Trophoblast cell (in vitro differentiated cells and primary cell): ENCODE data around the gene RAMACL.

Source experiments
- DNase-seq, 2 donors: peaks; one replicate each; pipeline ENCODE4 v3.0.0-alpha.2; 2016
- H2AFZ ChIP-seq: 2 replicates; pipeline ENCODE4 v1.6.1; 2013; ENCODE audit warnings: low read length, moderate library complexity, mild to moderate bottlenecking; ENCODE audit not compliant: insufficient read depth, poor library complexity
- H2AK5ac ChIP-seq: 2 replicates; pipeline ENCODE4 v1.6.1; 2013; ENCODE audit warnings: mild to moderate bottlenecking, low read length
- H2BK120ac ChIP-seq: 2 replicates; pipeline ENCODE4 v1.6.1; 2013; ENCODE audit warnings: low read length, mild to moderate bottlenecking, moderate library complexity; ENCODE audit not compliant: insufficient read depth, poor library complexity
- H2BK12ac ChIP-seq: 2 replicates; pipeline ENCODE4 v1.6.1; 2013; ENCODE audit warnings: mild to moderate bottlenecking, low read length, moderate library complexity
- H2BK5ac ChIP-seq: 2 replicates; pipeline ENCODE4 v1.6.1; 2013; ENCODE audit warnings: low read length, low read depth, moderate library complexity, mild to moderate bottlenecking; ENCODE audit not compliant: poor library complexity
- H3K14ac ChIP-seq: 2 replicates; pipeline ENCODE4 v1.6.1; 2013; ENCODE audit warnings: mild to moderate bottlenecking, low read length
- H3K18ac ChIP-seq: 2 replicates; pipeline ENCODE4 v1.6.1; 2013; ENCODE audit warnings: mild to moderate bottlenecking, low read length
- H3K23ac ChIP-seq: 2 replicates; pipeline ENCODE4 v1.6.1; 2013; ENCODE audit warnings: low read length
- H3K27ac ChIP-seq: 2 replicates; pipeline ENCODE4 v1.5.1; 2013; ENCODE audit warnings: low read depth, mild to moderate bottlenecking, inconsistent platforms, low read length, moderate library complexity
- H3K27me3 ChIP-seq: 2 replicates; pipeline ENCODE4 v1.6.1; 2013; ENCODE audit warnings: inconsistent platforms, mild to moderate bottlenecking, low read length, moderate library complexity; ENCODE audit not compliant: insufficient read depth
- H3K36me3 ChIP-seq, 2 experiments: 1 replicate in 1 of 2; 2 replicates in 1 of 2; pipeline ENCODE4 v1.6.1; 2013; ENCODE audit warnings: low read length in 2 of 2, mild to moderate bottlenecking in 2 of 2, moderate library complexity in 1 of 2; ENCODE audit not compliant: insufficient read depth in 2 of 2, control insufficient read depth in 1 of 2
- H3K4ac ChIP-seq: 2 replicates; pipeline ENCODE4 v1.6.1; 2013; ENCODE audit warnings: low read depth, mild to moderate bottlenecking, low read length, moderate library complexity
- H3K4me1 ChIP-seq, 2 experiments: 1 replicate in 1 of 2; 2 replicates in 1 of 2; pipeline ENCODE4 v1.6.1; 2013; ENCODE audit warnings: low read length in 2 of 2, mild to moderate bottlenecking in 2 of 2, moderate library complexity in 1 of 2; ENCODE audit not compliant: insufficient read depth in 2 of 2, control insufficient read depth in 1 of 2
- H3K4me2 ChIP-seq: 2 replicates; pipeline ENCODE4 v1.6.1; 2013; ENCODE audit warnings: inconsistent platforms, mild to moderate bottlenecking, low read length, moderate library complexity
- H3K4me3 ChIP-seq: 2 replicates; pipeline ENCODE4 v1.5.1; 2013; ENCODE audit warnings: mild to moderate bottlenecking, low read depth, low read length, inconsistent platforms
- H3K79me1 ChIP-seq: one replicate; pipeline ENCODE4 v1.6.1; 2013; ENCODE audit warnings: low read length
- H3K79me2 ChIP-seq: 2 replicates; pipeline ENCODE4 v1.6.1; 2013; ENCODE audit warnings: low read length, mild to moderate bottlenecking; ENCODE audit not compliant: control insufficient read depth, insufficient read depth, poor library complexity
- H3K9ac ChIP-seq: 2 replicates; pipeline ENCODE4 v1.6.1; 2013; ENCODE audit warnings: mild to moderate bottlenecking, low read length
- H3K9me3 ChIP-seq: 2 replicates; pipeline ENCODE4 v1.6.1; 2013; ENCODE audit warnings: low read depth, mild to moderate bottlenecking, control low read depth, inconsistent platforms, low read length; ENCODE audit not compliant: insufficient read depth
- H4K12ac ChIP-seq: 2 replicates; pipeline ENCODE4 v1.6.1; 2013; ENCODE audit warnings: low read depth, mild to moderate bottlenecking, low read length, moderate library complexity
- H4K8ac ChIP-seq: 2 replicates; pipeline ENCODE4 v1.6.1; 2013; ENCODE audit warnings: low read depth, mild to moderate bottlenecking, low read length, moderate library complexity
- H4K91ac ChIP-seq: one replicate; pipeline ENCODE4 v1.6.1; 2013; ENCODE audit warnings: low read depth, mild to moderate bottlenecking, low read length, moderate library complexity
- WGBS: extraction: QIAGEN DNeasy Blood & Tissue Kit; methylation state at CpG from one replicate; pipeline ENCODE4 v1.1.7; 2013; ENCODE audit warnings: missing lambda C conversion rate; ENCODE audit not compliant: insufficient read length, insufficient coverage; ENCODE audit errors: extremely low coverage; 5-methylcytosine and 5-hydroxymethylcytosine counted together

The RAMACL gene

DNA sequence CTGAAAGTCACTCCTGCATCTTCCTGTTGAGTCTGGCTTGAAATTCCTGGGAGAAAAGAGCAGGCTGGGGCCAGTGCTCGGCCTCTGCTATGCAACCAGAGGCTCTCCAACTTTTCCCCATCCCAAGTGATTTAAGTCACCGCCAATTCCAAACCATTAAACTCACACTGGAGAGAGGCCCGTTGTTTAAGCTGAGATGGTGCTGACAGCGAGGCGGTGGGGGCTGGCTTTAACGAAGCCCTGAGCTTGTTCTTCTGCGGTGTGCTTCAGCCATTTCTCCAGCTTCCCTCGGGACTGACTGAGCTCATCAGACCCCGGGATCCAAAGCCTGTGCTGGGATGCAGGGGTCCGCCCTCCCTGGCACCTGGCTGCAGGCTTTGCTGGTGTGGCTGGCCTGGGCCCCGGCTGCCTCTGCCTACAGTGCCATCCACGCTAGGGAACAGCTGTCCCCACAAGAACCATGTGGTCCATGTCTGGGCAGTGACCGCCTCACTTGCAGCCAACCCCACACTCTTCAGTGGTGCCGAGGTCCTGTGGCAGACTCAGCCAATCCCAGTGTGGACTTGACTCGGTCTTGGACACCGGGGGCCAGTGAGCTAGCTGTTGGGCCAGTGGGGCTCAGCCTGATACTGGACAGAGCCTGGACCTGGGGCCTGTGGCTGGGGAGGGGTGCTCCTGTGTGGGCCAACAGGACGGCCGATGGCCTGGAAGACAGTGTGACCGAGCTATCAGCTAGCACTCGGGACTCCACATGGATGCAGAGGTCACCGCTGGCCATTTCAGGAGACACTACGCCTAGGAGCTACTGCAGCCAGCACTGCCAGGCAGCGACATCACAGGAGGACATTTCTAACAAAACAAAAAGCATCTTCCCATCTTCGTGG lies 21.2 kb downstream of the RAMACL start:
- Histone ChIP-seq H2AFZ (no peak overlapping the region), H3K9me3 (no peaks in the 10 kb centered on the region)
- WGBS: no CpG with 5 or more reads among the region's 24 CpGs

DNA sequence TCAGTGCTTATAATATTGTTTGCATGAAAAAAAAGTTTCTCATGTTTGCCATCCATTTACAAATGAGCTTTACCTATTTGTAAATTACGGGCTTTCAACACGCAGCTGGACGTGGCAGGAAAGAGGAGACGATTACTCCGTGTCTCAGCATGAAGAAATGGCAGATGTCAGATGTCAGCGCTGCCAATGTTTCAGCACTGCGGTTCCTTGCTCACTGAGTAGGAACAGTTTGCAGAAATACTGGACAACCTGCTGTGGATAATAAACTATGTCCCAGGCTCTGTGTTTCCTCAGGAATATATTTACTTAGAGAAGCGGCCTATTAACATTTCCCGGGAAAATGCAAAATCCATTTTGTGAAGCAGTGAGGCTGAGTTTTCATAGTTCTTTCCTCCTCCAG lies 22.7 kb downstream of the RAMACL start:
- Histone ChIP-seq H2AK5ac (no peak overlapping the region), H4K12ac (no peak overlapping the region), H3K23ac (no peak overlapping the region), H4K8ac (no peak overlapping the region), H2BK120ac (no peak overlapping the region), H3K9me3 (peaks cover 2% of the 10 kb centered on the region), H3K18ac (no peak overlapping the region), H4K91ac (no peak overlapping the region), H3K27me3 (no peaks in the 10 kb centered on the region), H2AFZ (no peak overlapping the region), H3K27ac (no peak overlapping the region), H2BK12ac (no peak overlapping the region), H3K4me3 (no peak overlapping the region), H3K79me1 (no peaks in the 10 kb centered on the region), H3K9ac (no peak overlapping the region), H2BK5ac (no peak overlapping the region), H3K4me1 (peaks cover 0 to 4% of the 10 kb centered on the region in 2 experiments), H3K36me3 (peaks cover 1 to 3% of the 10 kb centered on the region in 2 experiments), H3K4me2 (no peak overlapping the region), H3K79me2 (no peaks in the 10 kb centered on the region), H3K4ac (no peak overlapping the region), H3K14ac (no peak overlapping the region)
- DNase-seq: no peak
- no CpG with 5 or more reads among the region's 9 CpGs for WGBS

More for the DNA sequence above, 21.2 kb downstream of the RAMACL start:
- Histone ChIP-seq H3K18ac (no peak overlapping the region), H3K23ac (no peak overlapping the region), H4K12ac (no peak overlapping the region), H3K27me3 (no peaks in the 10 kb centered on the region), H3K36me3 (peaks cover 0 to 3% of the 10 kb centered on the region in 2 experiments), H3K27ac (no peak overlapping the region), H3K79me2 (no peaks in the 10 kb centered on the region), H4K91ac (no peak overlapping the region), H3K4me2 (no peak overlapping the region), H2AK5ac (no peak overlapping the region), H4K8ac (no peak overlapping the region), H3K79me1 (no peaks in the 10 kb centered on the region), H3K4me1 (peaks cover 0 to 4% of the 10 kb centered on the region in 2 experiments), H3K9ac (no peak overlapping the region), H2BK12ac (no peak overlapping the region), H3K4me3 (no peak overlapping the region), H2BK120ac (no peak overlapping the region), H3K14ac (no peak overlapping the region), H3K4ac (no peak overlapping the region), H2BK5ac (no peak overlapping the region)
- DNase-seq: no peak

DNA sequence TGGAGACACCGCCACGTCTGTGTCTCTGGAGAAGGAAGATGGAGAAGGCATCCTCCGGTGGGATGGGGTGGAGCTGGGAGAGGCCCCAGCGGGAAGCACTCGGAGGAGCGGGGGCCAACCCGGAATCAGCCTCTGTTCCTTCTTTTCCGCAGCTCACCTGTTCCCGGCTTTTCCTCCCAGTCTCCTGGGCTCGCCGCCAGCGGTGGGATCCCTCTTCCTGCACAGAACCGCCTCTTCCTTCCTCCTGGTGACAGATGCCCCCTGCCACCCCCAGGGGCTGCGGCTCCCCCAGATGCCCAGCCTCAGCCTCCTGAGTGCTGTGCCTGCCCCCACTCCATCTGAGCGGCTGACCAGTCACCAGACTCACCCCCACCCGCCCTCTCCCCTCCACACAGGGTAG lies 23.3 kb downstream of the RAMACL start:
- H3K9ac ChIP-seq: no peak overlapping the region
- no peaks in the 10 kb centered on the region for H3K79me1 ChIP-seq
- H2AFZ ChIP-seq: no peak overlapping the region
- no peak overlapping the region for H3K14ac ChIP-seq
- H2AK5ac ChIP-seq: no peak overlapping the region
- H3K9me3 ChIP-seq: peaks cover 2% of the 10 kb centered on the region
- H4K91ac ChIP-seq: no peak overlapping the region
- no CpG with 5 or more reads among the region's 16 CpGs for WGBS
- H2BK5ac ChIP-seq: no peak overlapping the region
- H2BK12ac ChIP-seq: no peak overlapping the region
- no peak overlapping the region for H3K18ac ChIP-seq
- H3K4me2 ChIP-seq: no peak overlapping the region
- H3K4ac ChIP-seq: no peak overlapping the region
- no peak overlapping the region for H3K4me3 ChIP-seq
- no peak overlapping the region for H3K23ac ChIP-seq
- peaks cover 0 to 4% of the 10 kb centered on the region in 2 experiments for H3K4me1 ChIP-seq
- H3K27me3 ChIP-seq: no peaks in the 10 kb centered on the region
- no peak overlapping the region for H4K8ac ChIP-seq
- no peak overlapping the region for H3K27ac ChIP-seq
- H2BK120ac ChIP-seq: no peak overlapping the region
- DNase-seq: no peak
- peaks cover 1 to 3% of the 10 kb centered on the region in 2 experiments for H3K36me3 ChIP-seq
- H3K79me2 ChIP-seq: no peaks in the 10 kb centered on the region
- H4K12ac ChIP-seq: no peak overlapping the region

DNA sequence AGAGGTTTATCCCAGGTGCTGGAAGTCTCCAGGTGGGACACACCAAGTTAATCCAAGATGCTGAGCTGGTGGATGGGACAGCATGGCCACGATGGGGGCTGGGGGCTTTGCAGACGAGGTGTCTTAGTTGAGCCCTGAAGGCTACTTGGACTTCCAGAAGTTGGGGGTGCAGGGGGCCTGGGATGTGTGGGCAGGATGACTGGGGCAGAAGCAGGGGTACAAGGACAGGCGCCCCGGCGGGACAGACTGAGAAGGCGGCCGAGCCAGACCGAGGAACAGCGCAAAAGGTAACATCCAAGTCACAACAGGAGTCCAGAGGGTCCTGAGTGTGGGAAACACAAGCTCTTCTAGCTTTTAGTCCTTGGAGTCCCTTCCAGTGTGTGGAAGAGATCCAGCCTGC lies 23.8 kb downstream of the RAMACL start:
- H2BK120ac ChIP-seq: no peak overlapping the region
- no peak overlapping the region for H2AFZ ChIP-seq
- no peak for DNase-seq
- no CpG with 5 or more reads among the region's 9 CpGs for WGBS
- H3K4ac ChIP-seq: no peak overlapping the region
- H3K4me3 ChIP-seq: no peak overlapping the region
- H3K36me3 ChIP-seq: peaks cover 1 to 3% of the 10 kb centered on the region in 2 experiments
- no peak overlapping the region for H3K4me2 ChIP-seq
- no peak overlapping the region for H2BK12ac ChIP-seq
- no peak overlapping the region for H4K8ac ChIP-seq
- H3K14ac ChIP-seq: no peak overlapping the region
- no peaks in the 10 kb centered on the region for H3K27me3 ChIP-seq
- H3K4me1 ChIP-seq: peaks cover 0 to 2% of the 10 kb centered on the region in 2 experiments
- H4K12ac ChIP-seq: no peak overlapping the region
- H3K23ac ChIP-seq: no peak overlapping the region
- H4K91ac ChIP-seq: no peak overlapping the region
- H2BK5ac ChIP-seq: no peak overlapping the region
- H3K18ac ChIP-seq: no peak overlapping the region
- peaks cover 2% of the 10 kb centered on the region for H3K9me3 ChIP-seq
- H2AK5ac ChIP-seq: no peak overlapping the region
- no peak overlapping the region for H3K9ac ChIP-seq
- H3K27ac ChIP-seq: no peak overlapping the region
- no peaks in the 10 kb centered on the region for H3K79me2 ChIP-seq
- H3K79me1 ChIP-seq: no peaks in the 10 kb centered on the region
